H1 (cell line): ENCODE measurements around the gene LRRC27.

ENCODE experiments used
- BACH1 ChIP-seq: IDR thresholded peaks from 2 replicates; pipeline ENCODE4 v1.6.1; 2012; ENCODE audit warnings: low read length, improper control_type of control experiment
- POLR2AphosphoS5 ChIP-seq: IDR thresholded peaks from 2 replicates; pipeline ENCODE4 v1.6.1; 2011; ENCODE audit warnings: low read depth, low read length
- SAP30 ChIP-seq: fragments of 300-600 bp; sonication (generic); IDR thresholded peaks from 2 replicates; pipeline ENCODE4 v1.7.1; 2012; ENCODE audit warnings: low read length, moderate library complexity, mild to moderate bottlenecking, inconsistent platforms; ENCODE audit not compliant: insufficient read depth, insufficient replicate concordance
- SP2 ChIP-seq: IDR thresholded peaks from 2 replicates; pipeline ENCODE4 v1.6.1; 2012; ENCODE audit warnings: mild to moderate bottlenecking, low read length, inconsistent platforms
- TF ChIP-seq, protein P1 (sequence below): IDR thresholded peaks from 2 replicates; pipeline ENCODE4 v1.6.1; 2012; ENCODE audit warnings: low read length, inconsistent platforms
- TF ChIP-seq, protein P2 (sequence below), 3 experiments: IDR thresholded peaks; 1 replicate in 2 of 3; 2 replicates in 1 of 3; pipeline versions ENCODE4 v1.5.1 to v1.6.1; 2011; ENCODE audit warnings: low read length in 3 of 3, mild to moderate bottlenecking in 3 of 3, inconsistent platforms in 2 of 3, low read depth in 1 of 3, moderate library complexity in 1 of 3; ENCODE audit not compliant: insufficient read depth in 1 of 3; ENCODE audit errors: control extremely low read depth in 1 of 3

DNA sequence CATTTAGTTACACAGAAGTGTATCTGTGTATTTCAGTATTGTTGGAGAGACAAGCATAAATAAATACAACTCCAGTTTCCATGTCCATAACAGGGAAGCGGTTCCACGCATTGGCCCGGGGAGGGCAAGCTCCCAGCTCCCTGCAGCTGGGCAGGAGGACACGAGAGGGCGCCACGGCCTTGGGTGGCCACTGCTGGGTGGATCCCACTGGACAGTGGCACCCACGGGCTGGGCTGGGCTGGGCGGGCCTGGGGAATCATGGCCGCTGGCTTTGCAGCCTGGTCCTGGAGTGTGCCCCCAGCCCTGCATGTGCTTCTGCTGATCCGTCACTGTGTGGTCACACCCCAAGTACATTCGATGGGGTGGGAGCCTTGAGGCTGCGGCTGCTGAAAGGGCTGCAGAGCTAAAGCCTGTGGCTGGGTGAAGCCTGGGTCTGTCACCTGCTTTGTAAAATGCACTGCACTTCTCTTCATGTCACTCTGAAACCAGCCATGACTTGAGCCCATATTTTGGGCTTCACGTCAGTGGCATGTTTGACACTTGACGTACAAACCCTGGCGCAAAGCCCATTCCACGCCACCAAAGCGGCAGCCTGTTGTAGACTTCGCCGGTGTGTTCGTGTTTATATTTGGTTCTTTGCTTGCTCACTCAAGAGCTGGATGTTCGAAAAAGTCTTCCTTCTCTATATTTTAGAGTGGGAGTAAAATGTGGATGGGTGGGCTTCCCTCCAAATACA, 27.5 kb downstream of the LRRC27 start:
- TF ChIP-seq, protein P1, sequence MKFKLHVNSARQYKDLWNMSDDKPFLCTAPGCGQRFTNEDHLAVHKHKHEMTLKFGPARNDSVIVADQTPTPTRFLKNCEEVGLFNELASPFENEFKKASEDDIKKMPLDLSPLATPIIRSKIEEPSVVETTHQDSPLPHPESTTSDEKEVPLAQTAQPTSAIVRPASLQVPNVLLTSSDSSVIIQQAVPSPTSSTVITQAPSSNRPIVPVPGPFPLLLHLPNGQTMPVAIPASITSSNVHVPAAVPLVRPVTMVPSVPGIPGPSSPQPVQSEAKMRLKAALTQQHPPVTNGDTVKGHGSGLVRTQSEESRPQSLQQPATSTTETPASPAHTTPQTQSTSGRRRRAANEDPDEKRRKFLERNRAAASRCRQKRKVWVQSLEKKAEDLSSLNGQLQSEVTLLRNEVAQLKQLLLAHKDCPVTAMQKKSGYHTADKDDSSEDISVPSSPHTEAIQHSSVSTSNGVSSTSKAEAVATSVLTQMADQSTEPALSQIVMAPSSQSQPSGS, result no peak
- TF ChIP-seq, protein P2, sequence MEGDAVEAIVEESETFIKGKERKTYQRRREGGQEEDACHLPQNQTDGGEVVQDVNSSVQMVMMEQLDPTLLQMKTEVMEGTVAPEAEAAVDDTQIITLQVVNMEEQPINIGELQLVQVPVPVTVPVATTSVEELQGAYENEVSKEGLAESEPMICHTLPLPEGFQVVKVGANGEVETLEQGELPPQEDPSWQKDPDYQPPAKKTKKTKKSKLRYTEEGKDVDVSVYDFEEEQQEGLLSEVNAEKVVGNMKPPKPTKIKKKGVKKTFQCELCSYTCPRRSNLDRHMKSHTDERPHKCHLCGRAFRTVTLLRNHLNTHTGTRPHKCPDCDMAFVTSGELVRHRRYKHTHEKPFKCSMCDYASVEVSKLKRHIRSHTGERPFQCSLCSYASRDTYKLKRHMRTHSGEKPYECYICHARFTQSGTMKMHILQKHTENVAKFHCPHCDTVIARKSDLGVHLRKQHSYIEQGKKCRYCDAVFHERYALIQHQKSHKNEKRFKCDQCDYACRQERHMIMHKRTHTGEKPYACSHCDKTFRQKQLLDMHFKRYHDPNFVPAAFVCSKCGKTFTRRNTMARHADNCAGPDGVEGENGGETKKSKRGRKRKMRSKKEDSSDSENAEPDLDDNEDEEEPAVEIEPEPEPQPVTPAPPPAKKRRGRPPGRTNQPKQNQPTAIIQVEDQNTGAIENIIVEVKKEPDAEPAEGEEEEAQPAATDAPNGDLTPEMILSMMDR (IDR thresholded peaks at IDR 0.05; ENCODE audit: control extremely low read depth in 1 of 3, insufficient read depth in 1 of 3, low read depth in 1 of 3, low read length in 3 of 3), result peak; percentile 17 to 38 (median 36); a peak in 3 of 4 replicates
- no peak for TF ChIP-seq BACH1
- TF ChIP-seq POLR2AphosphoS5, result no peak
- TF ChIP-seq SP2, result no peak
- TF ChIP-seq SAP30, result no peak
